H9 (cell line): ENCODE results near the gene DLEC1. TPM values are rescaled to one million over a fixed set of nuclear protein-coding genes. Genes with fewer than 3 reads are reported as not detected.

ENCODE experiments used
- DNase-seq: peaks from one replicate; pipeline ENCODE4 v3.0.0-alpha.2; 2017
- H2AFZ ChIP-seq: one replicate; pipeline ENCODE4 v1.6.1; 2013; ENCODE audit warnings: mild to moderate bottlenecking, low read length, control low read depth, moderate library complexity
- H2AK5ac ChIP-seq: 2 replicates; pipeline ENCODE4 v1.6.1; 2013; ENCODE audit warnings: low read length, control low read depth, mixed read lengths; ENCODE audit not compliant: insufficient read length
- H2BK120ac ChIP-seq: one replicate; pipeline ENCODE4 v1.6.1; 2013; ENCODE audit warnings: low read depth, mild to moderate bottlenecking, low read length, control low read depth, inconsistent platforms; ENCODE audit not compliant: poor library complexity, severe bottlenecking
- H2BK12ac ChIP-seq: 2 replicates; pipeline ENCODE4 v1.6.1; 2013; ENCODE audit warnings: low read length, control low read depth, mixed read lengths, low read depth; ENCODE audit not compliant: insufficient read length
- H2BK15ac ChIP-seq: 2 replicates; pipeline ENCODE4 v1.6.1; 2013; ENCODE audit warnings: low read depth, low read length, control low read depth
- H2BK20ac ChIP-seq: one replicate; pipeline ENCODE4 v1.6.1; 2013; ENCODE audit warnings: low read depth, mild to moderate bottlenecking, low read length, control low read depth, inconsistent platforms; ENCODE audit not compliant: poor library complexity, severe bottlenecking
- H2BK5ac ChIP-seq: 2 replicates; pipeline ENCODE4 v1.6.1; 2013; ENCODE audit warnings: low read length, control low read depth, mixed read lengths; ENCODE audit not compliant: insufficient read length
- H3K14ac ChIP-seq: 2 replicates; pipeline ENCODE4 v1.6.1; 2013; ENCODE audit warnings: low read length, control low read depth; ENCODE audit not compliant: insufficient read depth
- H3K18ac ChIP-seq: 2 replicates; pipeline ENCODE4 v1.6.1; 2013; ENCODE audit warnings: low read depth, mild to moderate bottlenecking, mixed read lengths, low read length, control low read depth; ENCODE audit not compliant: insufficient read length
- H3K23ac ChIP-seq: 2 replicates; pipeline ENCODE4 v1.6.1; 2013; ENCODE audit warnings: low read length, control low read depth, mixed read lengths, low read depth; ENCODE audit not compliant: insufficient read length
- H3K23me2 ChIP-seq: 2 replicates; pipeline ENCODE4 v1.6.1; 2013; ENCODE audit warnings: low read depth, mild to moderate bottlenecking, mixed read lengths, low read length, control low read depth; ENCODE audit not compliant: insufficient read length, poor library complexity, severe bottlenecking
- H3K27ac ChIP-seq: 2 replicates; pipeline ENCODE4 v1.5.1; 2013; ENCODE audit warnings: low read length, control low read depth, mixed read lengths, low read depth; ENCODE audit not compliant: insufficient read length
- H3K27me3 ChIP-seq: 2 replicates; pipeline ENCODE4 v1.6.1; 2013; ENCODE audit warnings: low read length, control low read depth, inconsistent platforms; ENCODE audit not compliant: insufficient read depth
- H3K4ac ChIP-seq: 2 replicates; pipeline ENCODE4 v1.6.1; 2013; ENCODE audit warnings: low read depth, mild to moderate bottlenecking, control low read depth, inconsistent platforms, low read length, moderate library complexity
- H3K4me1 ChIP-seq: 2 replicates; pipeline ENCODE4 v1.6.1; 2013; ENCODE audit warnings: low read length, control low read depth, inconsistent platforms; ENCODE audit not compliant: insufficient read depth
- H3K4me2 ChIP-seq: 2 replicates; pipeline ENCODE4 v1.6.1; 2013; ENCODE audit warnings: low read length, control low read depth, mixed read lengths; ENCODE audit not compliant: insufficient read length, insufficient read depth
- H3K56ac ChIP-seq: 2 replicates; pipeline ENCODE4 v1.6.1; 2013; ENCODE audit warnings: low read depth, mild to moderate bottlenecking, mixed read lengths, low read length, control low read depth; ENCODE audit not compliant: insufficient read length
- H3K79me1 ChIP-seq: 2 replicates; pipeline ENCODE4 v1.6.1; 2013; ENCODE audit warnings: low read depth, mild to moderate bottlenecking, moderate library complexity, low read length, control low read depth, inconsistent platforms; ENCODE audit not compliant: insufficient read depth, poor library complexity, severe bottlenecking
- H3K79me2 ChIP-seq: 2 replicates; pipeline ENCODE4 v1.6.1; 2013; ENCODE audit warnings: low read length, control low read depth, inconsistent platforms; ENCODE audit not compliant: insufficient read depth
- H3K9ac ChIP-seq: 2 replicates; pipeline ENCODE4 v1.6.1; 2013; ENCODE audit warnings: low read length, control low read depth, mixed read lengths; ENCODE audit not compliant: insufficient read length; ENCODE audit errors: extremely low read depth
- H3K9me3 ChIP-seq: one replicate; pipeline ENCODE4 v1.6.1; 2013; ENCODE audit warnings: low read depth, low read length, inconsistent platforms; ENCODE audit not compliant: control insufficient read depth
- H3T11ph ChIP-seq: one replicate; pipeline ENCODE4 v1.6.1; 2013; ENCODE audit warnings: mild to moderate bottlenecking, low read length, control low read depth, inconsistent platforms
- H4K20me1 ChIP-seq: one replicate; pipeline ENCODE4 v1.6.1; 2013; ENCODE audit not compliant: control insufficient read depth, insufficient read length, insufficient read depth
- H4K5ac ChIP-seq: 2 replicates; pipeline ENCODE4 v1.6.1; 2013; ENCODE audit warnings: low read depth, mild to moderate bottlenecking, mixed read lengths, low read length, control low read depth; ENCODE audit not compliant: insufficient read length
- H4K8ac ChIP-seq: replicated peaks from 2 replicates; pipeline ENCODE4 v1.6.1; 2013; ENCODE audit warnings: low read length, control low read depth, mixed read lengths, low read depth; ENCODE audit not compliant: insufficient read length
- H4K91ac ChIP-seq: 2 replicates; pipeline ENCODE4 v1.6.1; 2013; ENCODE audit warnings: low read depth, mild to moderate bottlenecking, moderate library complexity, mixed read lengths, low read length, control low read depth; ENCODE audit not compliant: insufficient read length
- H3K27ac Mint-ChIP-seq, 3 experiments: 2 replicates in 2 of 3; 3 replicates in 1 of 3; pipeline ENCODE4 v1.8.0; 2020 to 2021; ENCODE audit warnings: mixed read lengths in 3 of 3, mild to moderate bottlenecking in 1 of 3, moderate library complexity in 1 of 3
- H3K27me3 Mint-ChIP-seq: 2 replicates; pipeline ENCODE4 v1.8.0; 2021; ENCODE audit warnings: low read depth, mild to moderate bottlenecking, moderate library complexity, mixed read lengths
- H3K36me3 Mint-ChIP-seq, 3 experiments: 2 replicates in 2 of 3; 3 replicates in 1 of 3; pipeline ENCODE4 v1.8.0; 2020 to 2021; ENCODE audit warnings: low read depth in 3 of 3, mixed read lengths in 3 of 3; ENCODE audit not compliant: insufficient read depth in 1 of 3
- H3K4me1 Mint-ChIP-seq, 2 experiments: 2 replicates each; pipeline ENCODE4 v1.8.0; 2020; ENCODE audit warnings: mixed read lengths in 2 of 2
- H3K4me3 Mint-ChIP-seq, 2 experiments: 2 replicates in 1 of 2; 3 replicates in 1 of 2; pipeline ENCODE4 v1.8.0; 2020 to 2021; ENCODE audit warnings: mild to moderate bottlenecking in 2 of 2, mixed read lengths in 2 of 2, moderate library complexity in 1 of 2
- H3K9me3 Mint-ChIP-seq, 2 experiments: 2 replicates in 1 of 2; 3 replicates in 1 of 2; pipeline ENCODE4 v1.8.0; 2020; ENCODE audit warnings: mild to moderate bottlenecking in 2 of 2, mixed read lengths in 2 of 2, moderate library complexity in 1 of 2
- CTCF ChIP-seq: fragments of 200-600 bp; sonication (generic); conservative IDR thresholded peaks from 3 replicates; pipeline ENCODE4 v1.8.0; 2021; ENCODE audit warnings: antibody characterized with exemption, mild to moderate bottlenecking
- WGBS: extraction: QIAGEN DNeasy Blood & Tissue Kit; methylation state at CpG from one replicate; pipeline ENCODE4 v1.1.7; 2013; ENCODE audit warnings: missing lambda C conversion rate, low lambda C conversion rate, mixed read lengths; ENCODE audit not compliant: insufficient read length; ENCODE audit errors: extremely low coverage; 5-methylcytosine and 5-hydroxymethylcytosine counted together
- total RNA-seq: library from RNA; stranded (reverse); gene quantifications from 2 replicates; pipeline ENCODE4 v1.2.1, GENCODE V29; 2021

Gene DLEC1
- total RNA-seq, 1 experiment from 2014 or later = 2.1 TPM

DNA sequence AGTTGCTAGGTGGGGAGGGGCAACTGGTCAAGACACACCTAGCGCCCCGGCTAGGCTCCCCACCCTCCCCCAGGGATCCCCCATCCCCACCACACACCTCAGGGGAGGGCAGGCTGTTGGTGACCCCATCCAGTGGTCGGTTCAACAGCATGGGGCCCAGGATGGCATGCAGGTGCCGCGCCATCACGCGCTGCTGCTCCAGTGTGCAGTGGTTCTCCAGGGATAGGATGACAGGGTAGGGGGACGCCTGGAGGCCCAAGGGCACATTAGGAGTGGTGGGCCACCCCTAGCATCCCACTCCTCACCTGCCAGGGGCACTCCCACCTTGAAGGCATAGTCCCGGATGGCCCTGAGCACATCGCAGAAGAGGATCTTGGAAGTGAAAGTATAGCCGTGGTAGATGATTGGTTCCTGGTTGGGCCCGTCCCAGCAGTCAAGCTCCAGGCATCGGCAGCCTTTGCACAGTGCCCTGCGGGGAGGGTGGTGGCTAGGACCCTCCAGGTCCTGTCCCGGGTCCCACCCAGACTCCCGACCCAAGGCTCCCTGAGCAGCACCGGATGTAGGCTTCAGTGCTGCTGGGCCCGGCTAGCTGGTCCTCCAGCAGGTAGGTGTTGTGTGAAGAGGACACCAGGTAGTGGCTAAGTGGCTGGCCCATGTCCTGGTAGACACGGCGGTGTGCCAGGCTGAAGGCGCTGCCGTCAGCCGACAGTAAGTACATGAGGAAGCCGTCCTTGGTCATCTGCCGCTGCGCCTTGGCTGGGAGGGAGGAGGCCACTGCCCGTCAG is 29.0 kb upstream of the DLEC1 start:
- Histone ChIP-seq H3T11ph (no peak overlapping the region), H3K9me3 (no peaks in the 10 kb centered on the region), H2BK120ac (no peak overlapping the region), H2BK5ac (no peak overlapping the region), H3K56ac (no peak overlapping the region), H3K9ac (no peak overlapping the region), H4K5ac (no peak overlapping the region), H3K79me2 (no peaks in the 10 kb centered on the region), H3K79me1 (no peaks in the 10 kb centered on the region), H3K4me2 (no peak overlapping the region), H2BK15ac (no peak overlapping the region), H3K23ac (no peak overlapping the region), H4K20me1 (no peaks in the 10 kb centered on the region), H3K4me1 (no peaks in the 10 kb centered on the region), H3K18ac (no peak overlapping the region), H3K14ac (no peak overlapping the region; the same call in 1 of the 2 replicates), H2AFZ (no peak overlapping the region), H4K91ac (no peak overlapping the region), H3K23me2 (no peaks in the 10 kb centered on the region), H3K27me3 (no peaks in the 10 kb centered on the region), H2BK12ac (no peak overlapping the region), H4K8ac (no peak overlapping the region), H2BK20ac (no peak overlapping the region), H3K27ac (no peak overlapping the region), H3K4ac (no peak overlapping the region), H2AK5ac (no peak overlapping the region)
- Mint-ChIP-seq H3K4me3 (no peak overlapping the region), H3K27ac (no peak overlapping the region; a peak in 1 of 7 replicates), H3K4me1 (no peaks in the 10 kb centered on the region), H3K36me3 (peaks cover 0 to 24% (median 18%) of the 10 kb centered on the region in 3 experiments; a peak in 6 of 7 replicates), H3K9me3 (no peaks in the 10 kb centered on the region; a peak in 1 of 5 replicates), H3K27me3 (no peaks in the 10 kb centered on the region)
- no peak for TF ChIP-seq CTCF
- DNase-seq = no peak
- WGBS = no CpG with 5 or more reads among the region's 27 CpGs
